Urothelium cell line (cell line): ENCODE results near the gene NEUROG2.
"Not testable (repeated sequence)": the region's sequence is repeated elsewhere in the genome, so short reads cannot be mapped to it uniquely, and the experiment has no call there.

Source experiments
- DNase-seq: peaks from one replicate; pipeline ENCODE4 v3.0.0; 2011; ENCODE audit warnings: low spot score, mixed read lengths
- FAIRE-seq: peaks from 2 replicates; lab custom pipeline; 2011; peaks lifted over from hg19 to GRCh38; lab: Jason Lieb, UNC

The NEUROG2 gene

DNA sequence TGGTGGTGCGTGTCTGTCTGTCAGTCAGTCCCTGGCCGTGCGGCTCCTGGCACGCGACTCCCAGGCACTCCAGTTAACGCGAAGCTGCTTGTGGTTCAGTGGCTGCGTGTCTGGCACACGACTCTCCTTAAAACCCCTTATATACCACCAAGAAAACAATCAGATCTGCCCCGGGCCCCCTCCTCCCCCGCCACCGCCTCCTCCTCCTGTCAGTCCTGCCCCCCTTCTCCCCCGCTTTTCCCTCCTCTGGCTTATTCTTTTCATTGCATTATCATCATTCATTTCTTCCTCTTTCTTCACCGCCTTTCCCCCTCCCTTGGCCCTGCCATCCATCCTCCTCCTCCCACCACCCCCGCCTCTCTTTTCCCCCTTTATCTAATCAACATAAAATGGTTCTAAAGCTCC is at the start of gene NEUROG2:
NEUROG2 (minus strand) TSS at position 115 of the 405 bp plus-strand sequence. CDS start 705 bp downstream, outside the sequence.
- FAIRE-seq (no peak), DNase-seq (no peak)

DNA sequence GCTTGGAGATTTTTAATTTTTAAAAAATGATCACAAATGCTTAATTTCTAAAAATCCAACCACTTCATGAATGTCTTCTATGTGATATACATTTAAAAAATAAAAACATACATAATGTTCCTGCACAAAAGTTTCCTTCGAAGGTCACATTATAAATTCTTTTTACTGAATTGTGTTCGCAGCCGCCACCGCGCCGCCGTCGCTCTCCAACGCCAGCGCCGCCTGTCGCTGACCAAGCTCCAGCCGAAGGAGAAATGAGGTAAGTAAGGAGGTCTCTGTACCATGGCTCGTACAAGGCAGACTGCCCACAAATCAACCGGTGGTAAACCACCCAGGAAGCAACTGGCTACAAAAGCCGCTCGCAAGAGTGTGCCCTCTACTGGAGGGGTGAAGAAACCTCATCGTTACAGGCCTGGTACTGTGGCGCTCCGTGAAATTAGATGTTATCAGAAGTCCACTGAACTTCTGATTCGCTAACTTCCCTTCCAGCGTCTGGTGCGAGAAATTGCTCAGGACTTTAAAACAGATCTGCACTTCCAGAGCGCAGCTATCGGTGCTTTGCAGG is 48.8 kb upstream of the NEUROG2 start:
- DNase-seq (no peak), FAIRE-seq (no peak)

DNA sequence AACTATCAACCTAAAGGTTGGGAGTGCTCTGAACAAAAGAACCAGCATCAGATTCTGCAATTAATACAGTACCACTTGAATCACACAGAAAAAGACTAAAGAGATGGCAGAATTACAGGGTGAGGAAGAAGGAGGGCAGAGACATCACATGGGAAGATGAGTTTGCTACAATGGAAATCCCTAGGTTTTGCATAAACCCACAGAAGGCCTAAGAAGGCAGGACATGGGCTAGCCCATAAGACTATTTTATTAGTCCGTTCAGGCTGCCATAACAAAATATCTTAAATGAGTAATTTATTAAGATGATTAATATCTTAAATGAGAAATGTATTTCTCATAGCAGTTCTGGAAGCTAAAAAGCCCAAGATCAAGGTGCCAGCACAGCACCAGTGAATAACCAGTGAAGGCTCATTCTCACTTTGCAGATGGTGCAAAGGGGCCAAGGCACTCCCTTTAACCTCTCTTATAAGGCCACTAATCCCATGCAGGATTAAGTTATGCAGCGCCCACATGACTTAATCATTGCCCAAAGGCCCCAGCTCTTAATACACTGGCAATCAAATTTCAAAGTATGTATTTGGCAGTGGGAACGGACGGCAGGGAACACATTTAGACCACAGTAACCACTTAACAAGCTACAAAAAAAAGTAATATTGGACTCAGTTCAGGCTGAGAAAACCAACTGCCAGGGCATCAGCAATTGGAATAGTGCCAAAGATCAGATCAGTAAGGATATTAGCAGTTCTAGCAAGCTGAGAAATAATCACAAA is 47.6 kb upstream of the NEUROG2 start:
- FAIRE-seq (no peak), DNase-seq (no peak)

DNA sequence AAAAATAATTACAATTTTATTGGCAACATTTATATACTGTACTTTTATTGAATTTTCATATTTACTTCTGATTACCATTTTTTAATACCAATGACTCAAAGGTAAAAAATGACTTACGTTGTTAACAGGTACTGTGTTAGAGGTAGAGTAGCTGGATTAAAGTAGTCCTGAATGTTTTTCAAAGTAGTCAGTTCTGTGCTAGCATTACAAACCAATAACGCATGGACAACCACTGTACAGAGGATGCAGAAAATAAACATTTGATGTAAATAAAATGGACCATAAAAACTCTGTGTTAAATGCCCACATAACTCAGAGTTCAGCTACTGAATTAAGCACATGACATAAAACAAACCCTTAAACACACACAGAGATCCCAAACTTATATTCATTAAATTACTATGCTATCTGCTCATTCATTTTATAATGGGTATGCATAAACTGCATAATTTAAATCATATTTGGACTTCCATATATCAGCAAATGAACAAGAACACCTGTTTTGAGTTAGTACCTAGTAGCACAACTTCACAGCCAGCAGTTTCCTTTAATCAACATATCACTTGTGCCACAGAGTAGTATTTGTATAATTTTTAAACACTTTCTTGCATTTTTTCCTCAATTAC is 46.4 kb upstream of the NEUROG2 start:
- no peak for FAIRE-seq
- DNase-seq: no peak

DNA sequence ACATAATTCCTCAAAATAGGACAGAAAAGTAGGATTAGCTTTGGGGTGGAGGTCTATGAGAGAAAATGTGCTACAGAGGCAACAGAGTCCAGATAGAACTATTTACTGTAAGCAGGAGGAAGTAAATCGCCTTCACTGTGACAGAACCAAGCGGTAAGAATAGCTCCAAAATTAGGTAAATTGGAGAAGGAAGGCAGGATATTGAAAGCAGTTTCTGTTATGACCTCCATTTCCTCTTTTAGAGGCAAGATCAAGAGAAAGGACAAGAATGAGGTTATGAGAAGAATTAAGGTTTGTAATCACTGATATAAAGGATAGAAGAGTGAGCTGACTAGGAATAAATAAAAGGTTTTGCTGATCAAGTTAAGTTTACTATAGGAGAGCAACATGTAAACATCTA is 44.1 kb upstream of the NEUROG2 start:
- no peak for FAIRE-seq
- no peak for DNase-seq

DNA sequence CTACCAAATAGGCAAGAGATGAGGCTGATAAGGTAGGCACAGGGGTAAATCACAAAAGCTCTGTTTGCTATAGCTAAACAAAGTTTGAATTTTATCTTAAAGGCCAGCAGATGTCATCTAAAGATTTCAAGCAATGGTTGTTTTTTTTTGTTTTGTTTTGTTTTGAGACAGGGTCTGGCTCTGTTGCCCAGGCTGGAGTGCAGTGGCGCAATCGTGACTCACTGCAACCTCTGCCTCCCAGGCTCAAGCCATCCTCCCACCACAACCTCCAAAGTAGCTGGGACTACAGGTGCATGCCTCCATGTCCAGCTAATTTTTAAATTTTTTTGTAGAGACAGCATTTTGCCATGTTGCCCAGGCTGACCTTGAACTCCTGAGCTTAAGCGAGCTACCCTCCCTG is 43.1 kb upstream of the NEUROG2 start:
- DNase-seq (no peak), FAIRE-seq (no peak)

DNA sequence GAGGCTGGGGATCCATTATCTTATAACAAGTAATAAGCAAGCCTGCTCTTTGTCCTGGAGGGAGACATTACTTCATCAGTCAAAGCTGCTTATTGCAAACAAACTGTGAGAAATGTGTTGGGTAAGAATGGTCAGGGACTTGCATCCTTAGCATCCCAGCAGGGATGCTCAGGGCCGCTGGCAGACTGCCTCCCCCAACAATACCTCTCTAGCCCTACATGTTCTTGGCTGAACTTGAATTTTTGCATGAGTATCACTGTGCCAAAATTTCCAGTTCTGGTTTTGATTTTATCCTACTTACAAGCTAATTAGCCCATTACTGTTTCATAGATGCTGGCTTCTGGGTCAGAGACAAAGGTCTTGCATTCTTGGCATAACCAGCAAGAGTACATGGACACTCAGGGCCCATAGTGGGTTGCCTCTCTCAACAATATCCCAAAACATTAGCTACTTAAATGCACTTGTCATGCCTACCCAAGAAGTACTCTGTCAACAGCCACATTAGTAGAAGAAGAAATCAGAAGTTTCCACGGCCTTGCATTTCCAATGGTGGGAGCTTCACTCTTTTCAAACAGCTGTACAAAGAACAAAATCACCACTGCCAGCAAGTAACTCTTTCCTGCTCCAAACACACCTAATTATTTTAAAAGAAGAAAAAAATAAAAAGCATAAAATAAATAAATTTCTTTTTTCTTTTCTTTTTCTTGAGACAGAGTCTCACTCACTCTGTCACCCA is 41.9 kb upstream of the NEUROG2 start:
- no peak for DNase-seq
- no peak for FAIRE-seq

DNA sequence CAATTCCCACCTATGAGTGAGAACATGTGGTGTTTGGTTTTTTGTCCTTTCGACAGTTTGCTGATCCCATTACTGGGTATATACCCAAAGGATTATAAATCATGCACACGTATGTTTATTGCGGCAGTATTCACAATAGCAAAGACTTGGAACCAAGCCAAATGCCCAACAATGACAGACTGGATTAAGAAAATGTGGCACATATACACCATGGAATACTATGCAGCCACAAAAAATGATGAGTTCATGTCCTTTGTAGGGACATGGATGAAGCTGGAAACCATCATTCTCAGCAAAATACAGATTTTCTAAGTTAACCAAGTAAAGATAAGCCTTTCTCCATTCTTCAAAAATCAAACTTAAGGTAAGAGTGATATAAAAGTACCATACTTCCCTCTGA is 38.3 kb upstream of the NEUROG2 start:
- not testable (repeated sequence) for DNase-seq

DNA sequence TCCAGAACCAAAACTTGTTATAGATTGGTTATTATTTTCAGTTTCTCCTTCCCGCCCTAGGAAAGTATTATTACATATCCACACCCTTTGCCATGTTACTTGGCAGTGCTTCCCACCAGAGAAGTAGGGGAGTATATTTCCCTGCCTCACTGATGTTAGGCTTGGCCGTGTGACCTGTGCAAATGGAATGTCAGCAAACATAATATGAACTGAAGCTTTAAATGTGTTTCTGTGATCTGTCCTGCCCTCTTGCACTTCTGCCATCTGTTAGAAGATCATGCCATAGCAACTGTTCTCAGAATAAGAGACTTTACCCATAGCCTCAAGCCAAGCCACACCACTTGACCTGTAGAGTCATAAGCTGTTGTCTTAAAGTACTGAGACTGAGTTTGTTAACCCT is 36.7 kb upstream of the NEUROG2 start:
- peak; percentile 71 for FAIRE-seq
- peak; percentile 48 for DNase-seq

More for the DNA sequence above, 38.3 kb upstream of the NEUROG2 start:
- not testable (repeated sequence) for FAIRE-seq

DNA sequence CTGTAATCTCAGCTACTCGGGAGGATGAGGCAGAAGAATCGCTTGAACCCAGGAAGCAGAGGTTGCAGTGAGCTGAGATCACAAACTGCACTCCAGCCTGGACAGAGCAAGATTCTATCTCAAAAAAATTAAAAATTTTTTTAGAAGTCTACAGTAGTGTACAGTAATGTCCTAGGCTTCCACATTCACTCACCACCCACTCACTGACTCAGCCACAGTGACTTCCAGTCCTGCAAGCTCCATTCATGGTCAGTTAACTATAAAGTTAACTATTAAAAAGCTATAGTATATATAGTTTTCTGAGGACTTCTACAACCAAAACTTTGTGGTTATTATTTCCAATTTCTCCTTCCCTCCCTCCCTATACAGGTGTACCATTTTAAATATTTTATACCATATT is 34.7 kb upstream of the NEUROG2 start:
- DNase-seq: no peak
- no peak for FAIRE-seq

DNA sequence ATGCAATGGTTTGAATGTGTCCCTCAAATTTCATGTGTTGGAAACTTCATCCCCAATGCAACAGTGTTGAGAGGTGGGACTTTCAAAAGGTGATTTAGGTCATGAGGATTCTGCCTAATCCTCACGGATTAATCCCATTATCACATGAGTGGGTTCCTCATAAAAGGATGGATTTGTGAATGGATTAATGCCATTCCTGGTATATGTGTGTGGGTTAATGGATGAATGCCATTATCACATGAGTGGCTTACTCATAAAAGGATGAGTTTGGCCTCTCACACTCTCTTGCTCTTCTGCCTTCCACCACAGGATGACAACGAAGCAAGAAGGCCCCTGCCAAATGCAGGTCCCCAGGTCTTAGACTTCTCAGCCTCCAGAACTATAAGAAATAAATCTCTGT is 30.5 kb upstream of the NEUROG2 start:
- DNase-seq (no peak), FAIRE-seq (no peak)

DNA sequence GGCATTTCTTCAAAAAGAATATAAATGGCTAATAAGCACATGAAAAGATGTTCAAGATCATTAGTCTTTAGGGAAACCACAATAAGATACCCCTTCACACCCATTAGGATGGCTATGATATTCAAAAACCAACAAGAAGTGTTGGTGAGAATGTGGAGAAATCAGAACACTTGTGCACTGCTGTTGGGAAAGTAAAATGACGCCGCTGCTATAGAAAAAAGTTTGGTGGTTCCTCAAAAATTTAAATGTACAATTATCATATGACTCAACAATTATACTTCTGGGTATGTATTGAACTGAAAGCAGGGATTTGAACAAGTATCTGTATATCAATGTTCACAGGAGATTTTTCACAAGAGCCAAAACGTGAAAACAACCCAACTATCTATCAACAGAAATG is 29.4 kb upstream of the NEUROG2 start:
- no peak for DNase-seq
- FAIRE-seq: no peak

DNA sequence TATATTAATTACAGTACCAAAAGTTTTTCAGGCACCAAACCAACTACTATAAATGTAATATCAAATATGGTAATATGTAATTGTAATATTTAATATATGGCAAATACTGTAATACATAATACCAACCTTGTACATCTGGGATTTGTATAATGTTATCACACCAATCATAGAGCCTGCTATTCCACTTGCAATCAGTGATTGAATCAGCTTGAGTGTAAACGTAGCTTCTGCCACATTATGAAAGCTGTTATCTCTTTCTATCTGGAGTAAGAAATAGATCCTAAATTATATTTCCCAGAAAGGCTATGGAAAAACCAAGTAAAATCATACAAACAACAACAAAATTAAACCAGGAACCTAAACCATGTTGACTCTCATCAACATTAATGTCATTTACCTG is 24.7 kb upstream of the NEUROG2 start:
- DNase-seq: no peak
- FAIRE-seq: no peak

DNA sequence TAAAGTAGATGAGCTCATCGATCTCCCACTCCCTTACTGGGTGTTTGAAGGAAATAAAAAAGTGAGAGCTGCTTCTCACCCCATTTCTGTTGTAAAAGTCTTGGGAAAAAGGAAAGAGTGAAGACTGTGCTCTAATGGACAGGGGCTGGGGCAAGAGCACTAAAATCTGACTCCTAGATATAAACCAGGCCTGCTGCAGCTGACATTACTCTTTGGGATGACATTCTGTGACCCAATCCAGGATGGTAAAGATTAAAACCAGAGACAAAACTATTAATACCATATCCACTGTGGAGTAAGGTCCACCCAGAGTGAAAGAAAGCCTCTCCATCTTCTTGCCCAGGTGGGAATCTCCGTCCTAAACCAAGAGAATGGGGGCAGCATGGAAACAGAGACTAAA is 20.1 kb upstream of the NEUROG2 start:
- FAIRE-seq: no peak

DNA sequence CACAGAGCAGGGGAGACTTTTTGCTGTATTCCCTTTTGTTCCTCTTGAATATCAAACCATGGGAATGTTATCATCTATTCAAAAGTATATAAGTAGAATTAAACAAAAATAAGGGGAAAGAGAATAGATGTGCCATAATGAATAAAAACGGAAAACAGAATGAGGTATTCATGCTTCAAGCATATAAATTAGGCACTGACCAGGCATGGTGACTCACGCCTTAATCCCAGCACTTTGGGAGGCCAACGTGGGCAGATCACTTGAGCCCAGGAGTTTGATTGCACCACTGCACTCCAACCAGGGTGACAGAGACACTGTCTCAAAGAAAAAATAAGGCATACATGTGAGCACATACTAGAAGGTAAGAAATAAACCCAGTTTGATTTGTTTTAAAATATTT is 16.3 kb upstream of the NEUROG2 start:
- DNase-seq (no peak), FAIRE-seq (no peak)

More for the DNA sequence above, 20.1 kb upstream of the NEUROG2 start:
- no peak for DNase-seq

DNA sequence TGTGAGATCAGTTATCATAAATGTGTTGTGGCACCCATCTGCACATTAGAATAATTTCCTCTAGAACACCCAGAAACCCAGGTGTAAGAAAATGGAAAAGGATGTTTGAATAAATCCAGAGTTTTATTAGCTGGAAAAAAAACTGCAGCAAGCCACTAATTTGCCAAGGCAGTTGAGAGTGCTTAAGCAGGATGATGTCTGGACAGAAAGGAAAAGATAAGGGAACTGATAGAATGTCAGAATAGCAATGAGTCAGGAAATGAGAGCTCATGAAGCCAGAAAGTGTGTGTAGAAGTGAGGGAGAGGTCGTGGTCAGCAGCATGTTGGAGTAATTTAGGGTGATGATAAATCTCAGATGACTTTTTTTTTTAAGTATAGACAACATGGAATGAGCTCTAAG is 15.2 kb upstream of the NEUROG2 start:
- FAIRE-seq (no peak), DNase-seq (no peak)

DNA sequence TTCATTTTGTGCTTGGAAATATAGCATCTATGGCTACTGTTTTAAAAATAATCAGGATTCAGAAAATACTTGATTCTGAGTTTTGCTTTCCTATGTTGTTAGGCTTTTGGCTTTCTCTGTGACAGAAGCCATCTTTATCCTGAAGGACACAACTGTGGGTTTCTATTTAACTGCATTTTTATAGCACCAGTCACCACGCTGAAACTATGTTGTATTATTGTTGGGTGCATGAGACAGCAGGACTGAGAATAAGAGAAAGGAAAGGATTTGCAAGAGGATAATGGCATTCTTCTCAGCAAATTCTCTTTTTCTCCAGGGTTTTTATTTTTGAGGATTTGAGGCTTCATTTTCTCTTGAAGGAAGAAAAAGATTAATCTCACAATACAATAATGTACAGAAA is 10.1 kb upstream of the NEUROG2 start:
- no peak for DNase-seq
- FAIRE-seq: no peak

DNA sequence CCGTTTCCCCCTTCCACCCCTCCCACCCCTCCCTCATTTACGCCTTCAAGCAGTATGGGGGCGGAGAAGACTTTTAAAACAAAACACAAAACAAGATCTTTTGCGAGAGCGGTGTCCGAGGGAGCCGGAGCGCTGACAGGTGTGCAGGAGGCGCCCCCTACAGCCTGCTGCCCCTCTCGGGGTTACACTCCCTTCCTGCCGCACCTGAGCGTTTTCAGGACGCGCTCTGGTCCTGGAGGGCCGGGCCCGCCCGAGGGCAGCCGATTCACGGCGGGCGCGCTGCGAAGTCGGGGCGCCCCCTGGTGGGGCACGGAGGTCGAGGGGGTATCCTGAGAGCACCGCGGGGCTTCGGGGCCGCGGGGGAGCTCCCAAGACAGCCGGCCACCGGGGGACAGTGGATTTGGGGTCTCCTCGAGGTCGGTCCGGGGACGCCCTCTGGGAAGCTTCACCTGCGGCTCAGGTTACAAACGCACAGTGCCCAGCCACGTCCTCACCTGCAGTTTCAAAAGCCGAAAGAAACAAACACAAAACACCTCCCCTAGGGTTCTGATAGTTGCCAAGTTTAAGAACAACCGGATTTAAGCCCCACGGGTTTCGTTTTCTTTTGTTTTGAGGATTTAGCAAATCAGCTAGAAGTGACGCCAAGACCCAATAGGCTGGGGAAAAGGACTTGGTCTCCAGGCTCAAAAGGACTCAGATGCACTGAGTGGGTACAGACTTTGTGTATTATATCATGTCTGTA is 8.0 kb upstream of the NEUROG2 start:
- FAIRE-seq: no peak

DNA sequence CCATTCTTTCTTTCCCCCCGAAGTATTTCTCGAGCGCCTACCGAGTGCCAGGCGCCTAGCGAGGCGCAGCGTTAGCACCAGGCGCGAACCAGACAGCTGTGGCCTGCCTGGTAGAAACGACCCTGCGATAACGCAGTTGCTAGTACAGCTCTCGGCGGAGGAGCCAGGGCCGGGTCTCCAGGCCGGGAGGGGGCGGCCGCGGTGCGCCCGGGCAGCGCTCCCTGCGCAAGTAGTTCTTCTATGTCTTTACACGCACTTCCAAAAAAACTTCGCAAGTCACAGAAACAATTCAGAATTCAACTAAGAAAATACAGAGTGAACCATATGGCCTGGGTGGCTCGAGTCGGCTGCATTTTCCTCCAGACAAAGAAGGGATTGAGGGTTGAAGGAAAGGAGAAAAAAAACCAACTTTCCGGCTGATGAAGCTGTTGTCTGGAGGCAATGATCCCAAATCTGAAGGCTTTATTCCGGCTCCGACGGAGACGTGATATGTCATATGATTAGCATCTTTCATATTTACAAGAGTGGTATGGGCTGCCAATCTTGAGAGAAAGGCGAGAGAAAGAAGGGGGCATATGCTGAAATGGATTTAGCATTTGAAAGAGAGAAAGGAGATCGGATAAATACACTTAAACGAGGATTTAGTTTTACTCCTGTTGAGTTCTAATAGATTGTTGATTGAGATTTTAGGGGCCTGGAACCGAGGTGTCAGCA is 7.2 kb upstream of the NEUROG2 start:
- no peak for FAIRE-seq

More for the DNA sequence above, 8.0 kb upstream of the NEUROG2 start:
- DNase-seq: peak; percentile 80

DNA sequence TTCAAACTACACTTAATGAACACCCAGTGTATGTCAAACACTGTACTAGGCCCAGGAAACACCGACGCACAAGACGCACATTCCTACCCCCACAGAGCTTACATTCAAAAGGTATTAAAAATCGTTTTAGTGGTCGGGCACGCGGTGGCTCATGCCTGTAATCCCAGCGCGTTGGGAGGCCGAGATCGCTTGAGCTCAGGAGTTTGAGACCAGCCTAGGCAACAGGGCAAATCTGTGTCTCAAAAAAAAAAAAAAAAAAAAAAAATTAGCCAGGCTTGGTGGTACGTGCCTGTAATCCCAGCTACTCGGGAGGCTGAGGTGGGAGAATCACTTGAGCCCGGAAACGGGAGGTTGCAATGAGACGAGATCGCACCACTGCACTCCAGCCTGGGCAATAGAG is 6.5 kb upstream of the NEUROG2 start:
- DNase-seq, FAIRE-seq: not testable (repeated sequence)

More for the DNA sequence above, 7.2 kb upstream of the NEUROG2 start:
- DNase-seq: no peak
